BJ (cell line): ENCODE data around the gene PCED1B. TPM values are rescaled to one million over a fixed set of nuclear protein-coding genes. Genes with fewer than 3 reads are reported as not detected.
"Not testable (repeated sequence)": the region's sequence is repeated elsewhere in the genome, so short reads cannot be mapped to it uniquely, and the experiment has no call there.

Experiments
- CTCF ChIA-PET: fragments of 350-600 bp; formaldehyde crosslinking; extraction: SDS; loops from one replicate; lab custom pipeline; 2021; ENCODE audit warnings: antibody characterized with exemption, inconsistent platforms; lab: Yijun Ruan, JAX
- POLR2A ChIA-PET: fragments of 300-600 bp; sonication (Branson Sonifier 250); formaldehyde crosslinking; extraction: SDS; loops from one replicate; lab custom pipeline; 2021; ENCODE audit warnings: antibody characterized with exemption; lab: Charles Lee
- DNase-seq: peaks from one replicate; pipeline ENCODE4 v3.0.0-alpha.2; 2011; ENCODE audit warnings: low read depth
- H3K27me3 ChIP-seq: 2 replicates; pipeline ENCODE4 v1.6.0; 2011; ENCODE audit warnings: low read length; ENCODE audit not compliant: control insufficient read depth, insufficient read depth
- H3K36me3 ChIP-seq: 2 replicates; pipeline ENCODE4 v1.5.1; 2011; ENCODE audit warnings: low read length; ENCODE audit not compliant: control insufficient read depth, insufficient read depth
- H3K4me3 ChIP-seq: 2 replicates; pipeline ENCODE4 v1.5.1; 2011; ENCODE audit warnings: low read depth, mild to moderate bottlenecking, control low read depth, low read length
- polyA plus RNA-seq: library from polyadenylated mRNA; depleted of rRNA; stranded (reverse); fragments of >200 nt; gene quantifications from 2 replicates; pipeline ENCODE4 v1.2.3, GENCODE V29; 2011
- TF ChIP-seq, protein P1 (sequence below): IDR thresholded peaks from 2 replicates; pipeline ENCODE4 v1.5.1; 2011; ENCODE audit warnings: low read depth, mild to moderate bottlenecking, control low read depth, inconsistent platforms, low read length, moderate library complexity; ENCODE audit not compliant: insufficient read depth

Gene PCED1B
- polyA plus RNA-seq, 1 experiment, result 7.8 TPM

GRCh38 chr12:47054659-47055058 is 24.8 kb upstream of the PCED1B start:
- no peak for DNase-seq
- H3K4me3 ChIP-seq, result no peak overlapping the region
- TF ChIP-seq, protein P1, sequence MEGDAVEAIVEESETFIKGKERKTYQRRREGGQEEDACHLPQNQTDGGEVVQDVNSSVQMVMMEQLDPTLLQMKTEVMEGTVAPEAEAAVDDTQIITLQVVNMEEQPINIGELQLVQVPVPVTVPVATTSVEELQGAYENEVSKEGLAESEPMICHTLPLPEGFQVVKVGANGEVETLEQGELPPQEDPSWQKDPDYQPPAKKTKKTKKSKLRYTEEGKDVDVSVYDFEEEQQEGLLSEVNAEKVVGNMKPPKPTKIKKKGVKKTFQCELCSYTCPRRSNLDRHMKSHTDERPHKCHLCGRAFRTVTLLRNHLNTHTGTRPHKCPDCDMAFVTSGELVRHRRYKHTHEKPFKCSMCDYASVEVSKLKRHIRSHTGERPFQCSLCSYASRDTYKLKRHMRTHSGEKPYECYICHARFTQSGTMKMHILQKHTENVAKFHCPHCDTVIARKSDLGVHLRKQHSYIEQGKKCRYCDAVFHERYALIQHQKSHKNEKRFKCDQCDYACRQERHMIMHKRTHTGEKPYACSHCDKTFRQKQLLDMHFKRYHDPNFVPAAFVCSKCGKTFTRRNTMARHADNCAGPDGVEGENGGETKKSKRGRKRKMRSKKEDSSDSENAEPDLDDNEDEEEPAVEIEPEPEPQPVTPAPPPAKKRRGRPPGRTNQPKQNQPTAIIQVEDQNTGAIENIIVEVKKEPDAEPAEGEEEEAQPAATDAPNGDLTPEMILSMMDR, result no peak
- CTCF ChIA-PET, result no interaction called here
- POLR2A ChIA-PET, result no interaction called here
- no peaks in the 10 kb centered on the region for H3K36me3 ChIP-seq
- H3K27me3 ChIP-seq, result no peaks in the 10 kb centered on the region

DNA sequence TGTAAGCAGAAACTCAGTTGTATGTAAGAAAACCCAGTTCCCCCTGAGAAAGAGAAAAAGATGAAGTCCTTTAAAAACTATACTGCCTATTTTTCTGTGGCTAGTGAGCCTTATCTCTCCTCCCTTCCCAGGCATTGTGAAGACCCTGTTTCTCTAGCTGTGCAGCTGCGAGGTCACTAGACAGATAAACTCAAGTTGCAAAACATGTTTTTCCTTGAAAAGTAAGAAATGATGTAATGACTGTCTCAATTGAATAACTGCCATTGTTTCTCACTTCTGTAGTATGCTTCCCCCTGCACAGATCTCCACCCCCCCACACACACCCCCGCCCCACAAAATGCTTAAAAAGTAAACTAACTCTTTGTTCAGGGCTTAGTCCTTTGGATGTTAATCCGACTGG is 23.6 kb upstream of the PCED1B start:
- DNase-seq, POLR2A ChIA-PET, H3K27me3 ChIP-seq, CTCF ChIA-PET, H3K4me3 ChIP-seq, H3K36me3 ChIP-seq: not testable (repeated sequence)

DNA sequence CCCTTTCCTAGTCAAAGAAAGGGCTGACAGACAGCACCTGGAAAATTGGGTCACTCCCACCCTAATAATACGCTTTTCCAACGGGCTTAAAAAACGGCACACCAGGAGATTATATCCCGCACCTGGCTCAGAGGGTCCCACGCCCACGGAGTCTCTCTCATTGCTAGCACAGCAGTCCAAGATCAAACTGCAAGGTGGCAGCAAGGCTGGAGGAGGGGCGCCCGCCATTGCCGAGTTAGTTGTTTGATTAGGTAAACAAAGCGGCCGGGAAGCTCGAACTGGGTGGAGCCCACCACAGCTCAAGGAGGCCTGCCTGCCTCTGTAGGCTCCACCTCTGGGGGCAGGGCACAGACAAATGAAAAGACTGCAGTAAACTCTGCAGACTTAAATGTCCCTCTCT is 22.5 kb upstream of the PCED1B start:
- H3K27me3 ChIP-seq, CTCF ChIA-PET, POLR2A ChIA-PET, H3K36me3 ChIP-seq, DNase-seq, H3K4me3 ChIP-seq: not testable (repeated sequence)

DNA sequence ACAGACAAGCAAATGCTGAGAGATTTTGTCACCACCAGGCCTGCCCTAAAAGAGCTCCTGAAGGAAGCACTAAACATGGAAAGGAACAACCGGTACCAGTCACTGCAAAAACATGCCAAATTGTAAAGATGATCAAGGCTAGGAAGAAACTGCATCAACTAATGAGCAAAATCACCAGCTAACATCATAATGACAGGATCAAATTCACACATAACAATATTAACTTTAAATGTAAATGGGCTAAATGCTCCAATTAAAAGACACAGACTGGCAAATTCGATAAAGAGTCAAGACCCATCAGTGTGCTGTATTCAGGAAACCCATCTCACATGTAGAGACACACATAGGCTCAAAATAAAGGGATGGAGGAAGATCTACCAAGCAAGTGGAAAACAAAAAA is 20.8 kb upstream of the PCED1B start:
- POLR2A ChIA-PET, CTCF ChIA-PET, H3K4me3 ChIP-seq, H3K27me3 ChIP-seq, H3K36me3 ChIP-seq, DNase-seq: not testable (repeated sequence)

DNA sequence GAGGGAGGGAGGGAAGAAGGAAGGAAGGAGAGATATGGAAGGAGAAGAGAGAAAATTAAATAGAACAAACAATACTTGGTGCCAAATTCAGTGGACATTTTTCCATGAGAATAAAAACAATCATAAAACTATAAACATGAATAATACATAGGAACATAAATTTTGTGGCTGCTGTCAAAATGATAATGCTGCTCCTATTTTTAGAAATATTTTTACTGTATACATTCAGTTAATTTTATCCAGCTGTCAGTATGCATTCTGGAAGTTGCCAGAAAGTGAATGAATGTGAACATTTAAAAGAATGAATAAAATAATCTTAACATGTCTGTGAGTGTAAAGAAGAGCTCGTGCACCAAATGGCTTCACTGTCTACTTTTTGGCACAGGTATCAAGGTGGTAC is 13.9 kb upstream of the PCED1B start:
- ChIA-PET POLR2A (no interaction called here), CTCF (interaction anchor here (0.8 to 1.0 kb wide), 2 partner anchors 13 to 33 kb away, joined by 3 read pairs; partner anchors contain the start of gene PCED1B)
- H3K27me3 ChIP-seq, result no peaks in the 10 kb centered on the region
- DNase-seq, result no peak
- H3K36me3 ChIP-seq, result no peaks in the 10 kb centered on the region
- TF ChIP-seq, protein P1, result no peak
- no peak overlapping the region for H3K4me3 ChIP-seq

GRCh38 chr12:47066278-47067025 is 13.0 kb upstream of the PCED1B start:
- ChIA-PET POLR2A (no interaction called here), CTCF (interaction anchor here (0.8 to 1.0 kb wide), 2 partner anchors 13 to 34 kb away, joined by 3 read pairs; partner anchors contain the start of gene PCED1B)
- H3K36me3 ChIP-seq, result no peaks in the 10 kb centered on the region
- TF ChIP-seq, protein P1, result no peak
- H3K27me3 ChIP-seq, result no peaks in the 10 kb centered on the region
- no peak overlapping the region for H3K4me3 ChIP-seq
- no peak for DNase-seq

GRCh38 chr12:47067176-47067575 is 12.2 kb upstream of the PCED1B start:
- DNase-seq, result no peak
- ChIA-PET CTCF (no interaction called here), POLR2A (no interaction called here)
- TF ChIP-seq, protein P1, result no peak
- Histone ChIP-seq H3K27me3 (no peaks in the 10 kb centered on the region), H3K36me3 (no peaks in the 10 kb centered on the region), H3K4me3 (no peak overlapping the region)
